GM21360 (cell line): ENCODE measurements around the gene PLPPR5.

ENCODE experiments used
- ATAC-seq: cut with Tn5 transposase; IDR thresholded peaks from one replicate; pipeline ENCODE4 v1.9.1; 2021; ENCODE audit warnings: mild to moderate bottlenecking, moderate library complexity; ENCODE audit not compliant: unreplicated experiment

Gene PLPPR5

GRCh38 chr1:98860329-98860728 is 144.3 kb downstream of the PLPPR5 start:
- ATAC-seq = no peak

- ATAC-seq = no peak
Measured at GRCh38 chr1:98854137-98854536, 150.5 kb downstream of the PLPPR5 start.

- ATAC-seq = no peak
Measured at GRCh38 chr1:98849969-98850636, 154.6 kb downstream of the PLPPR5 start.

GRCh38 chr1:98842241-98842640 is 162.4 kb downstream of the PLPPR5 start:
- no peak for ATAC-seq
